ENCODE data around the gene ZNF317.

The ZNF317 gene

DNA sequence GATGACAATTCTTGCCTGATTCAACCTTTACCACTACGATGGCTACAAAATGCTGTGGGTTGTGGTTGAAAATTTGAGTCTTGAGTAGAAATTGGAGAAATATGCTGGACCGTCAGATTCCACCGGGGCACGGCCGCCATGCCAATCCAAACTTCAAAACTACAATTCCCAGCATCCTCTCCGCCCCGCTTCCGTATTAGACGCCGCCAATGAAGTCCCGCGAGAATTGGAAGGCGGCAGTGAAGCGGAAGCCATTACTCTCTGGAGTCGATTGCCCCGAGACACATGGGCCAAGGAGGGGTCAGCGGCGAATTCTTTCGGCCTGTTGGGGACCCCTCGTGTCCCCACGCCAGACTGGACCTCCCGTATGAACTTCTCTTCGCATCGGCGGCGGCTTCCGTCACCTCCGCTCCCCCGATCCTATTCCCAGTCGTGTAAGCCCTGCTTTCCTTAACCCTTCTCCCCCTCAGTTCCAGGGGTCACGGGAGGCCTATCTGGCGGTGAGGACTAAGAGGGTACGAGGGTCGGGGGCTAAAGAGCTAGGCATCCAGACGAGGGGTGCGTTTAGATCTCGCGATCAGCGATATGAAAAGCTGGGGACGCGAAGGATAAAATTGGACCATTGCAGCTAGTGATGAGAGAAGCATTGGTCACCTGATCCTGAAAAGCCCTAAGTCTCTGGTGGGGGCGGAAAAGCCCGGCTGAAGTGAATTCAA is at the start of gene ZNF317:
ZNF317 (plus strand) TSS at position 239 of the 716 bp plus-strand sequence. CDS start 15,620 bp downstream, outside the sequence.
- no peak for TF ChIP-seq JUND (IDR thresholded peaks at IDR 0.05; ENCODE audit: low read depth)
- peak; percentile 23 to 91 for DNase-seq (ENCODE audit: low read depth in 1 of 2, low spot score in 1 of 2)
- in situ Hi-C loops (cut with HindIII; ENCODE audit: low pct_unique_long_range_greater_than_20kb, low sequenced_read_pairs): no loop called here

DNA sequence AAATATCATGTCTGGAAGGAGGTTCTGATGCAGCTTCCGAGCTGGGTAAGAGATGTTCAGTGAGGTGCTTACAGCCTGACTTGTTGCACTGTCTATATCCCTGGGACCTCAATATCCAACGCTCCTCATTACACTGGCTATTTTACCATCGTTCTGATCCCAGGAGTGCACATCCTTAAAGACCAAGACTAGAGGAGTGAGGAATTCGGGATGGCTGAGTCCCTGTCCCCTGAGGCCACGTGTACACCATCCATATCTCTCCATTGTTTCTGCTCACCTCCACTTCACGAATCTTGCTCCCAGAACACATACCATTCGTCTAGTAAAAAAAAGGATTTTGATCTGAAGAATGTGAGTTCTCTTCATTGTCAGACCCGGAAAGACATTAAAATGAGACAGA is 32.8 kb upstream of the ZNF317 start, which contains the start of gene OR7G2:
OR7G2 (minus strand) TSS at position 101 of the 400 bp plus-strand sequence. CDS start 4,232 bp downstream, outside the sequence.
- no peak for DNase-seq (ENCODE audit: low read depth in 1 of 2, low spot score in 1 of 2)
- TF ChIP-seq JUND (IDR thresholded peaks at IDR 0.05; ENCODE audit: low read depth): no peak
- in situ Hi-C loops (cut with HindIII; ENCODE audit: low pct_unique_long_range_greater_than_20kb, low sequenced_read_pairs): no loop called here

DNA sequence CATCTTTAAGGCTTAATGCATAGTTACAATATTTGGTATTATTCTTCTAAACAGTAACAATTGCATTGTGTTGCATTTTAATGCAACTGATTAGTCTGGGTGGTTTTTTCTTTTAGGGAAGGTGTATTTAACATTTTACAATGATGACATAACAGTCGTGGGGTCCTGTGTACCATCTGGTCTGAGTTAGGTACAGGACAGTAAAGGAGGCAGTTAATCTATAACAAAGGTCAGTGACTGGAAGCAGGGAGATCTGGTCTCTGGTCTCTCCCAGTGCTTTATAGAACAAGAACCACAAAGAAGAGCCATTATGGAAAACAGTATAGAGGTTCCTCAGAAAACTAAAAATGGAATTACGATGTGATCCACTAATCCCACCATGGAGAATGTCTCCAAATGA is 30.2 kb upstream of the ZNF317 start:
- no peak for TF ChIP-seq JUND (IDR thresholded peaks at IDR 0.05; ENCODE audit: low read depth)
- in situ Hi-C loops (cut with HindIII; ENCODE audit: low pct_unique_long_range_greater_than_20kb, low sequenced_read_pairs): no loop called here
- no peak for DNase-seq (ENCODE audit: low read depth in 1 of 2, low spot score in 1 of 2)

DNA sequence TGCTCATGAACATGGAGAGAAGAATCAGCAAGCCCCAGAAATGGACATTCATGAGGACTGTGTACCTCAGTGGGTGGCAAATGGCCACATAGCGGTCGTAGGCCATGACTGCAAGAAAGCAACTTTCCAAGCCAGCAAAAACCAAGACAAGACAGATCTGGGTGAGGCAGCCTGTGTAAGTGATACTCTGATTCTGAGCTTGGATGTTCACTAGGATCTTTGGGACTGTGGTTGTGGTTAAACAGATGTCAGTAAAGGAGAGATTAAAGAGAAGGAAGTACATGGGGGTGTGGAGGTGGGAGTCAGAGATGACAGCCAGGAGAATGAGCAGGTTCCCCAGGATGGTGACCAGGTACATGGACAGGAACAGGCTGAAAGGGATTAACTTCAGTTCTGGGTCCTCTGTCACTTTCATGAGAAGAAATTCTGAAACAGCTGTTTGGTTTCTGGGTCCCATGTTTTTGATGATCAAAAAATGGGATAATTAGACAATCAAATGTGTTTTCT is 24.8 kb upstream of the ZNF317 start, which contains the start of gene OR7G1:
OR7G1 (minus strand) TSS at position 457 of the 507 bp plus-strand sequence; CDS start at position 457, 0 bp downstream.
- DNase-seq (ENCODE audit: low read depth in 1 of 2, low spot score in 1 of 2): no peak
- no peak for TF ChIP-seq JUND (IDR thresholded peaks at IDR 0.05; ENCODE audit: low read depth)
- in situ Hi-C loops (cut with HindIII; ENCODE audit: low pct_unique_long_range_greater_than_20kb, low sequenced_read_pairs): no loop called here

DNA sequence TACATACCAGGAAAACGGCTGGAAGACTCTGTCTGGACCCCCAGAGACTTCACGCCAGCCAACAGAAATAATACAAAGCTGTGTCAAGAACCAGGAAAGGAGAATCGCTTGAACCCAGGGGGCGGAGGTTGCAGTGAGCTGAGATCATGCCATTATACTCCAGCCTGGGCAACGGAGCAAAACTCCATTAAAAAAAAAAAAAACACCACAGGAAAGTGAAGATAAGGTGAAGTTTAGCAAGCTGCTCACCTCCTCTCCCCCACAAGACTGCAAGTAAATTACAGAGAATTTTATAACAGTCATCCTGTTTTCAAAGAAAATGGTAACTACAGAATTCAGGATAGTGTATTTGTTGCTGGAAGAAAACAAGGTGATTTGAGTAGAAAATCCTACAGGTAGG is 23.6 kb upstream of the ZNF317 start:
- TF ChIP-seq JUND (IDR thresholded peaks at IDR 0.05; ENCODE audit: low read depth): no peak
- DNase-seq (ENCODE audit: low read depth in 1 of 2, low spot score in 1 of 2): no peak
- in situ Hi-C loops (cut with HindIII; ENCODE audit: low pct_unique_long_range_greater_than_20kb, low sequenced_read_pairs): no loop called here

DNA sequence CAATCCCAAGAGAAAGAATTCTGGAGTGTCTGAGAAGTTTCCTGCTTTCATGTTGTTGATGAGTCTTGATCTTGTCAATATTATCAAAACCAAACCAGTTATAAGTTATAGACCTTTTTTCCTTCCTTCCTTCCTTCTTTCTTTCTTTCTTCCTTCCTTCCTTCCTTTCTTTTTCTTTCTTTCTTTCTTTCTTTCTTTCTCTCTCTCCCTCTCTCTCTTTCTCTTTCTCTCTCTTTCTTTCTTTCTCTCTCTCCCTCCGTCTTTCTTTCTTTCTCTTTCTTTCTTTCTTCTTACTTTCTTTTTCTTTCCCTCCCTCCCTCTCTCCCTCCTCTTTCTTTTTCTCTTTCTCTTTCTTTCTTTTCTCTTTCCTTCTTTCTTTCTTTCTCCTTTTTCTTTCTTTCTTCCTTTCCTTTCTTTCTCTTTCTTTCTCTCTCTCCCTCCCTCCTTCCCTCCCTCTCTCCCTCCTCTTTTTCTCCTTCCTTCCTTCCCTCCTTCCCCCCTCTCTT is 13.2 kb upstream of the ZNF317 start, which contains the start of gene OR7G3:
OR7G3 (minus strand) TSS at position 51 of the 506 bp plus-strand sequence; CDS start at position 51, 0 bp downstream.
- DNase-seq (ENCODE audit: low read depth in 1 of 2, low spot score in 1 of 2): no peak
- in situ Hi-C loops (cut with HindIII; ENCODE audit: low pct_unique_long_range_greater_than_20kb, low sequenced_read_pairs): no loop called here
- TF ChIP-seq JUND (IDR thresholded peaks at IDR 0.05; ENCODE audit: low read depth): no peak

DNA sequence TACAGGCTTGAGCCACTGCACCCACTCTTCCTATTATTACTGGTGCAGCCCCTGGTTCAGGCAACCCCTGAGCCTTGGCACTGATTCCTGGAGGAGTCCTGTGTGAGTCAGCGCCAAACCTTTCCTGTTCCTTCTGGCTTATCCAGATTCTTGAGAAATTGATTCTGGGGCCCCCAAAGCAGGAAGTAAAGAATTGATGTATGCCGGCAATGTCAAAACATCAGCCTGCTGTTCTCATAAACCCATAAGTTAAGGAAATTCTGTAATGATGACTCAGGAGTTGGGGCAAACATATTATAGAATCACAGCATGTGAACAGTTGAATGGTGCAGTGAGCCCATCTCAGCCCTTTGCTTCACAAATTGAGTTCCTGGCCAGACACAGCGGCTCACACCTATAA is 12.0 kb upstream of the ZNF317 start:
- in situ Hi-C loops (cut with HindIII; ENCODE audit: low pct_unique_long_range_greater_than_20kb, low sequenced_read_pairs): no loop called here
- no peak for TF ChIP-seq JUND (IDR thresholded peaks at IDR 0.05; ENCODE audit: low read depth)
- no peak for DNase-seq (ENCODE audit: low read depth in 1 of 2, low spot score in 1 of 2)

DNA sequence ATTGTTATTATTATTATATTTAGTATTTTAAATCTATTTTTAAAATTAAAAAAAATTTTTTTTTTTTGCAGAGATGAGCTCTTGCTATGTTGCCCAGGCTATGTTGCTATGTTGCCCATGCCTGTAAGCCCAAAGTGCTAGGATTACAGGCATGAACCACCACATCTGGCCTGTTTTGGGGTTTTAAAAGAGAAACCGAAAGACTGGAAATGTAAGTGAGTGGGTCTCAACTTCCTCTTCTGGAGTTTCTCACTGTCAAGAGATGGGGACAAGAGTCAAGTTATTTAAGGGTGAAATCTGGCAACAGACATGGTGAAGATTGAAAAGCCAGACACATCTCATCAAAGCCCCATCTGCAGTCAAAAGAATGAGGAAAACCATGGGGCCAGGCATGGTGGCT is 9.2 kb upstream of the ZNF317 start:
- in situ Hi-C loops (cut with HindIII; ENCODE audit: low pct_unique_long_range_greater_than_20kb, low sequenced_read_pairs): no loop called here
- DNase-seq (ENCODE audit: low read depth in 1 of 2, low spot score in 1 of 2): no peak
- TF ChIP-seq JUND (IDR thresholded peaks at IDR 0.05; ENCODE audit: low read depth): no peak

DNA sequence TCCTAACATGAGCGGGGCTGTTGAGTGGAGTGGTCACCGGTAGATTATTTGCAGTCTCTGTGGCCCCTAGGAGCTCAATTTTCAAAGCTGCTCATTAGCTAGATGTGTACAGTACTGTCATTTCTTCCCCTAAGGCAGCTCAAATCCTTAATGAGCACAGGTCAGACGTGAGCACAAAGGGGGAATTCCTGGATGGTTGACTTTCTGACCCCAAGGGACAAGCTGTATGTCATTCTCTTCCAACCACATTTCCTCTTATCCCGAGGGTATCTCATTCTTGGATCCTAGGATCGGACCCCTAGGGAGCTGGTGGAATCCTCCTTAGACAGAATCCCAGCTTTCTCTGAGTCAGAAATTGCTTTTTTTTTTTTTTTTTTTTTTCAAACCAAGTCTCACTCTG is 7.8 kb upstream of the ZNF317 start:
- DNase-seq (ENCODE audit: low read depth in 1 of 2, low spot score in 1 of 2): no peak
- no peak for TF ChIP-seq JUND (IDR thresholded peaks at IDR 0.05; ENCODE audit: low read depth)
- in situ Hi-C loops (cut with HindIII; ENCODE audit: low pct_unique_long_range_greater_than_20kb, low sequenced_read_pairs): no loop called here

DNA sequence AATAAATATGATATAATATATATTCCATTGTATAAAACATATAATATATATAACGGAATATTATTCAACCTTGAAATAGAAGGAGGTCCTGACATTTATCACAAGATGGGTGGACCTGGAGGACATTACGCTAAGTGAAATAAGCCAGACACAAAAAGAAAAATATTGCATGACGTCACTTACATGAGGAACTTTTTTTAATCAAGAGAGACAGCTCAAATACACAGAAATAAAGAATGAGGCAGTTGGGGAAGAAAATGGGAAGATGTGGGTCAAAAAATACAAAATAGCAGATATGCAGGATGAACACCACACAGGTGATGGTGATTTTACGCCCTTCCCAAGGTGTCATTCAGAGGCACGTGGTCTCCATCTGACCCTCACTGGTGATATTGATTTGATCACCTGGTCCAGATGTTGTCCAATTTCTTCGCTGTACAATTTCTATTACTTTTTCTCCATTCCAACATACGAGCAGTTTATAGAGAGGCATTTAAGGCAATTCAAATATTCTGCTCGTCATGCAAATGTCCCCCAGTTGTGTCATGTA is 513 bp upstream of the ZNF317 start:
- peak in 1 of 2 experiments; percentile 4 for DNase-seq (ENCODE audit: low read depth in 1 of 2, low spot score in 1 of 2)
- in situ Hi-C loops (cut with HindIII; ENCODE audit: low pct_unique_long_range_greater_than_20kb, low sequenced_read_pairs): no loop called here
- TF ChIP-seq JUND (IDR thresholded peaks at IDR 0.05; ENCODE audit: low read depth): no peak

DNA sequence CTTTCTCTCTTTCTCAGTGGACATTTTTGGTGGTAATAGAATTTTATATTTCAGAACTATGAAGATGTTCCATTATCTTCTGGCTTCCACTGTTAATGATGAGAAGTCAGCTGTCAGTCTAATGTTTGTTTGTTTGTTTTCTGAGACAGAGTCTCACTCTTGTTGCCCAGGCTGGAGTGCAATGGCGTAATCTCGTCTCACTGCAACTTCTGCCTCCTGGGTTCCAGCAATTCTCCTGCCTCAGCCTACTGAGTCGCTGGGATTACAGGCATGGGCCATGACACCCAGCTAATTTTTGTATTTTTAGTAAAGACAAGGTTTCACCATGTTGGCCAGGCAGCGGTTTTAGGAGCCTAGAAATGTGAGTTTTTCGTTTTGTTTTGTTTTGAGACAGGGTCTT is 4.7 kb downstream of the ZNF317 start:
- DNase-seq (ENCODE audit: low read depth in 1 of 2, low spot score in 1 of 2): no peak
- TF ChIP-seq JUND (IDR thresholded peaks at IDR 0.05; ENCODE audit: low read depth): no peak
- in situ Hi-C loops (cut with HindIII; ENCODE audit: low pct_unique_long_range_greater_than_20kb, low sequenced_read_pairs): no loop called here

DNA sequence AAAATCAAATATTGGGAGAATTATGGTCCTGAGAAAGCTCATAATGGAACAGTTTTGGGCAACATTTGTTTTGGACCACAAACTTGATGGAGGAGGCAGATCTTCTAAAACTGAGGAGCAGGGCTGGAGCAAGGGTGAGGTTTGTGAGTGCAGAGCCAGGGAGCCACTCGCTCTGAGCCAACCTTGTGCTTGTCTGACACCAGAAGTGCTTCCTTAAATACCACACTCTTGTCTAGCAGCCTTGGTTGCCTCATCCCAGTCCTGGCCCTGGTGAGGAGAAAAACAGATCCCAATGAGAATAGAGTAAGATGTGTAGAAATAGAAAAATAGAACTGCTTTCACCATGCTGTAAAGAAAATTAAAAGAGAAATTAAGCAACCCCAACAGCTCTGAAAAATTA is 6.7 kb downstream of the ZNF317 start:
- no peak for TF ChIP-seq JUND (IDR thresholded peaks at IDR 0.05; ENCODE audit: low read depth)
- in situ Hi-C loops (cut with HindIII; ENCODE audit: low pct_unique_long_range_greater_than_20kb, low sequenced_read_pairs): no loop called here
- DNase-seq (ENCODE audit: low read depth in 1 of 2, low spot score in 1 of 2): no peak

DNA sequence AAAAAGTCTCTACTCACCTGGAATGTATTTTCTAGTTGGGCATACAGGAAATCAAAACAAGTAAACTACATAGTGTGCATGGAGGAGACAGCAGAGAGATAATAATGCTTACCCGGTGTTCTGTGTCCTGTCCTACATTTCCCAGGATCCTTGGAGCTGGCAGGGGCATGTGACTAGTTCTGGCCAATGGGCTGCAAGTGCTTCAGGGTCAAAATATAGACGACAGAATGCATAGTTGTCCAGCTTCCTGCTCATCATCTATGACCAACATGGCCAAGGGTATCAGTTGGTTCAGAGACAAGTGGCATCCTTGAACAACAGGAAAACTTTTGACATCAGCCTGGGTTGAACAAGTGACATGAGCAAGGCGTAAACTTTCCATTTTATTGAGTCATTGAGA is 8.5 kb downstream of the ZNF317 start:
- TF ChIP-seq JUND (IDR thresholded peaks at IDR 0.05; ENCODE audit: low read depth): no peak
- no peak for DNase-seq (ENCODE audit: low read depth in 1 of 2, low spot score in 1 of 2)
- in situ Hi-C loops (cut with HindIII; ENCODE audit: low pct_unique_long_range_greater_than_20kb, low sequenced_read_pairs): no loop called here

Data from T47D (cell line).